Hepatocyte (in vitro differentiated cells): Measurements from ENCODE around the gene GP5. TPM values are rescaled to one million over a fixed set of nuclear protein-coding genes. Genes with fewer than 3 reads are reported as not detected.

Source experiments
- DNase-seq: peaks from one replicate; pipeline ENCODE4 v3.0.0-alpha.2; 2016; ENCODE audit warnings: low spot score
- H2AFZ ChIP-seq: fragments of 200-600 bp; sonication (generic); 2 replicates; pipeline ENCODE4 v1.6.0; 2016; ENCODE audit warnings: antibody characterized with exemption, mild to moderate bottlenecking
- H3K27ac ChIP-seq: fragments of 200-600 bp; sonication (generic); 2 replicates; pipeline ENCODE4 v1.5.1; 2016; ENCODE audit warnings: mild to moderate bottlenecking
- H3K27me3 ChIP-seq: fragments of 200-600 bp; sonication (generic); 2 replicates; pipeline ENCODE4 v1.6.1; 2016
- H3K36me3 ChIP-seq: fragments of 200-600 bp; sonication (generic); replicated peaks from 2 replicates; pipeline ENCODE4 v1.5.1; 2016; ENCODE audit warnings: low read depth; ENCODE audit not compliant: insufficient read depth
- H3K4me1 ChIP-seq: fragments of 200-600 bp; sonication (generic); 2 replicates; pipeline ENCODE4 v1.5.1; 2016; ENCODE audit warnings: mild to moderate bottlenecking, moderate library complexity; ENCODE audit not compliant: insufficient read depth
- H3K4me2 ChIP-seq: fragments of 200-600 bp; sonication (generic); 2 replicates; pipeline ENCODE4 v1.6.0; 2016
- H3K4me3 ChIP-seq: fragments of 200-600 bp; sonication (generic); 2 replicates; pipeline ENCODE4 v1.5.1; 2016; ENCODE audit warnings: mild to moderate bottlenecking
- H3K79me2 ChIP-seq: fragments of 200-600 bp; sonication (generic); 2 replicates; pipeline ENCODE4 v1.6.0; 2017; ENCODE audit warnings: mild to moderate bottlenecking
- H3K9me2 ChIP-seq: fragments of 200-600 bp; sonication (generic); replicated peaks from 2 replicates; pipeline ENCODE4 v1.6.0; 2017; ENCODE audit warnings: mild to moderate bottlenecking; ENCODE audit not compliant: insufficient read depth
- H3K9me3 ChIP-seq: fragments of 200-600 bp; sonication (generic); 2 replicates; pipeline ENCODE4 v1.5.1; 2016; ENCODE audit warnings: low read depth, mild to moderate bottlenecking
- H4K20me1 ChIP-seq: fragments of 200-600 bp; sonication (generic); 2 replicates; pipeline ENCODE4 v1.6.0; 2016; ENCODE audit warnings: mild to moderate bottlenecking; ENCODE audit not compliant: insufficient read depth, poor library complexity, severe bottlenecking
- CTCF ChIP-seq: fragments of 200-600 bp; sonication (generic); IDR thresholded peaks from 2 replicates; pipeline ENCODE4 v1.5.1; 2016; ENCODE audit warnings: antibody characterized with exemption, mild to moderate bottlenecking; ENCODE audit not compliant: poor library complexity
- EZH2 ChIP-seq: fragments of 200-600 bp; sonication (generic); IDR thresholded peaks from 2 replicates; pipeline ENCODE4 v1.6.1; 2016; ENCODE audit warnings: antibody characterized with exemption, mild to moderate bottlenecking, borderline replicate concordance
- EZH2phosphoT487 ChIP-seq: fragments of 200-600 bp; sonication (generic); IDR thresholded peaks from one replicate; pipeline ENCODE4 v1.6.1; 2018; ENCODE audit warnings: antibody characterized with exemption, mild to moderate bottlenecking, low read depth, moderate library complexity; ENCODE audit not compliant: unreplicated experiment, severe bottlenecking
- WGBS: methylation state at CpG from one replicate; pipeline ENCODE4 v1.1.6; 2016; ENCODE audit warnings: low lambda C conversion rate; ENCODE audit errors: missing lambda C conversion rate; 5-methylcytosine and 5-hydroxymethylcytosine counted together
- polyA plus RNA-seq: library from polyadenylated mRNA; unstranded; fragments of >200 nt; fragmentation: Nextera tagmentation; extraction: Ambion mirVana; gene quantifications from 2 replicates; pipeline ENCODE4 v1.2.1, GENCODE V29; 2016
- total RNA-seq: library from RNA; depleted of rRNA; stranded (reverse); fragments of >200 nt; gene quantifications from 2 replicates; pipeline ENCODE4 v1.2.3, GENCODE V29; 2014

Gene GP5
- total and polyA plus RNA-seq, 2 experiments from 2014 or later = 0.27 TPM; not detected in 1

DNA sequence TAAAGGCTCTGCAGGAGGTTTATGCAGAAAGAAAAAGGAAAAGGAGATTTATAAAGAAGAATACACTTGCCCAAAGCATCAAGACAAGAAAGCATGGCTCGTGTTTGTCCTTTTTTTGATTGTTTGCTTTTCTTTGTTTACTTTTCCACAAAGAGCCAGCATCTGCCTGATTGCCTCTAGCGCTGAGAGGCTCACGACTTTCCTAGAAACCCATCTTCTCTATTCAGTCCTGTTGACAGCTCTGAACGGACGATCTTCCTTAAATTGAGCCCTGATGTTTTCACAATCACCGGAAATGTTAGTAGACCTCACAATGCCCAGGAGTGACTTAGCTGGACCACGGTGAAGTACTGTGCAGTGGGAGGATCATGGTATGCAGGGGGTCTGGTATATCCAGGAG is 12.4 kb downstream of the GP5 start:
- no peak for DNase-seq
- H3K79me2 ChIP-seq = no peaks in the 10 kb centered on the region

GRCh38 chr3:194386066-194386465 is 13.0 kb downstream of the GP5 start:
- H3K27me3 ChIP-seq = no peaks in the 10 kb centered on the region
- H3K4me1 ChIP-seq = no peaks in the 10 kb centered on the region
- H3K27ac ChIP-seq = no peak overlapping the region
- H3K79me2 ChIP-seq = no peaks in the 10 kb centered on the region
- H2AFZ ChIP-seq = no peak overlapping the region
- H3K4me3 ChIP-seq = no peak overlapping the region
- TF ChIP-seq CTCF (no peak), EZH2 (no peak), EZH2phosphoT487 (no peak)
- no peak for DNase-seq
- H3K4me2 ChIP-seq = no peak overlapping the region
- H4K20me1 ChIP-seq = no peaks in the 10 kb centered on the region
- no peaks in the 10 kb centered on the region for H3K9me3 ChIP-seq
- no peaks in the 10 kb centered on the region for H3K9me2 ChIP-seq
- no peaks in the 10 kb centered on the region for H3K36me3 ChIP-seq
- WGBS = 60% methylated on average over 15 of the region's 15 CpGs

More for the DNA sequence above, 12.4 kb downstream of the GP5 start:
- Histone ChIP-seq H3K27me3 (no peaks in the 10 kb centered on the region), H3K9me2 (no peaks in the 10 kb centered on the region), H3K4me3 (no peak overlapping the region), H3K4me1 (no peaks in the 10 kb centered on the region), H3K27ac (no peak overlapping the region), H3K4me2 (no peak overlapping the region), H3K9me3 (no peaks in the 10 kb centered on the region), H3K36me3 (no peaks in the 10 kb centered on the region), H2AFZ (no peak overlapping the region), H4K20me1 (no peaks in the 10 kb centered on the region)
- WGBS = 58% methylated on average over 7 of the region's 7 CpGs
- TF ChIP-seq EZH2 (no peak), EZH2phosphoT487 (no peak), CTCF (no peak)

DNA sequence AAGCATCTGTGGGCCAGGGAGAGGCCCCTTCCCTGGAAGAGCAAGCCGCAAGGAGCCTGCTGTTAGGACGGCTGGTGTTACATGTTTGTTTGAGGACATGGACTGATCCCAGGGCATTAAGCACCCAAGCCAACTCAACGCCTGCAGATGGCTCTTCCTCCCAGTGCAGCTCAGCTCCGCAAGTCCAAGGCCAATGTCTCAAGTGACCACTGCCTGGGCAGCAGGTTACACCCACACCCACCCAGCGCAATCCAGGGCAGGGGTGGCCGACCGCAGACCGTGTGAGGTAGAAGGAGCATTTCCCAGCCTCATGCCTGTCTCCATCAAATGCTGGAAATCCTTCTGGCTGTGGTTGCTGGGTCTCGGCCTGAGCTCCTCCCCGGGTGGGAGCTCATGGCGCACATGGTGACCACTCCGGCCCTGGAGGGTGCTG is 14.5 kb downstream of the GP5 start:
- no peak overlapping the region for H2AFZ ChIP-seq
- no peaks in the 10 kb centered on the region for H3K36me3 ChIP-seq
- no peaks in the 10 kb centered on the region for H3K79me2 ChIP-seq
- no peaks in the 10 kb centered on the region for H3K9me2 ChIP-seq
- no peaks in the 10 kb centered on the region for H4K20me1 ChIP-seq
- no peaks in the 10 kb centered on the region for H3K4me1 ChIP-seq
- TF ChIP-seq EZH2phosphoT487 = no peak
- TF ChIP-seq CTCF = no peak
- no peak for TF ChIP-seq EZH2
- no peaks in the 10 kb centered on the region for H3K27me3 ChIP-seq
- H3K4me3 ChIP-seq = no peak overlapping the region
- no peak overlapping the region for H3K27ac ChIP-seq
- no peak for DNase-seq
- WGBS = 88% methylated on average over 12 of the region's 12 CpGs
- H3K4me2 ChIP-seq = no peak overlapping the region
- no peaks in the 10 kb centered on the region for H3K9me3 ChIP-seq

DNA sequence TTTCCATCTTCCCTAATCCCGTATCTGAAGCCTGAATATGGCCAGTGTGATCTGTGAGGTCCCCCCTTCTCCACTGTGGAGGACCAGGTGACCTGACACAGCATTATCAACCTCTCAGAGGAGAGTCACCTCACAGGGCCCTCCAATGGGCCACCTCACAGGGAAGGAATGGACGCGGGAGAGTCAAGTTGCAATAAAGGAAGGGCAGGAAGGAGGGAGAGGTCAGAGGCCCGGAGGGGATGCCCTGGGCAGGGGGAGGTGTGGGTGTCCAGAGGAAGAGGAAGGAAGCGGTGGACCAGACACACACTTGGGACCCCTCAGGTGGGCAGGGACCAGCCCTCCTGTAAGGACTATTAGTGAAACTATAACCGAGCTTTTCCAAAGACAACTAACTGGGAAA is 14.9 kb downstream of the GP5 start:
- Histone ChIP-seq H3K9me2 (no peaks in the 10 kb centered on the region), H3K36me3 (no peaks in the 10 kb centered on the region), H3K4me2 (no peak overlapping the region), H2AFZ (no peak overlapping the region), H3K9me3 (no peaks in the 10 kb centered on the region), H3K27ac (no peak overlapping the region), H3K4me1 (no peaks in the 10 kb centered on the region), H3K27me3 (no peaks in the 10 kb centered on the region), H4K20me1 (no peaks in the 10 kb centered on the region), H3K4me3 (no peak overlapping the region), H3K79me2 (no peaks in the 10 kb centered on the region)
- no peak for DNase-seq
- WGBS = 88% methylated on average over 6 of the region's 6 CpGs
- no peak for TF ChIP-seq CTCF
